Stimulated activated effector memory CD8-positive, alpha-beta T cell treated with anti-CD3 and anti-CD28 coated beads, Interleukin-12 subunit alpha, Interleukin-12 subunit beta, amount 100 ng/mL, for 72 hours (primary cell): ENCODE measurements around the gene PCGF1.

ENCODE experiments used
- ATAC-seq: fragments of 150-1000 bp; cut with Tn5 transposase; 2 replicates; pipeline ENCODE4 v1.10.0; 2021
- DNase-seq, 2 donors: peaks; one replicate each; pipeline ENCODE4 v3.0.0; 2021 to 2022; ENCODE audit warnings: low spot score in 2 of 2
- H3K27ac Mint-ChIP-seq: one replicate; pipeline ENCODE4 v1.8.0; 2022; ENCODE audit warnings: mild to moderate bottlenecking, mixed read lengths
- H3K36me3 Mint-ChIP-seq: one replicate; pipeline ENCODE4 v1.8.0; 2022; ENCODE audit warnings: mild to moderate bottlenecking, mixed read lengths
- H3K4me1 Mint-ChIP-seq: one replicate; pipeline ENCODE4 v1.8.0; 2022; ENCODE audit warnings: mixed read lengths
- H3K4me3 Mint-ChIP-seq: one replicate; pipeline ENCODE4 v1.8.0; 2022; ENCODE audit warnings: mild to moderate bottlenecking, mixed read lengths
- H3K9me3 Mint-ChIP-seq: one replicate; pipeline ENCODE4 v1.8.0; 2022; ENCODE audit warnings: mixed read lengths

PCGF1 gene

GRCh38 chr2:74507145-74507925 lies at the start of gene PCGF1:
Gene PCGF1, minus strand, starts transcription at chr2:74507695. Its CDS starts 27 bp downstream, at chr2:74507668.
- Mint-ChIP-seq H3K27ac (peak within 1 kb of the TSS; percentile 99), H3K4me1 (peaks cover 62% of the 10 kb centered on the region), H3K4me3 (peak within 1 kb of the TSS; percentile 91), H3K9me3 (no peaks in the 10 kb centered on the region), H3K36me3 (peaks cover 40% of the 10 kb centered on the region)
- ATAC-seq: peak; percentile 93
- peak; percentile 97 to 100 for DNase-seq

GRCh38 chr2:74556831-74557370 lies 49.4 kb upstream of the PCGF1 start:
- no peak overlapping the region for H3K27ac Mint-ChIP-seq
- peaks cover 43% of the 10 kb centered on the region for H3K4me1 Mint-ChIP-seq
- ATAC-seq (no peak), DNase-seq (no peak)
- no peaks in the 10 kb centered on the region for H3K9me3 Mint-ChIP-seq
- peak overlapping the region; percentile 84 for H3K4me3 Mint-ChIP-seq
- peaks cover 36% of the 10 kb centered on the region for H3K36me3 Mint-ChIP-seq

GRCh38 chr2:74556159-74556558 lies 48.7 kb upstream of the PCGF1 start:
- ATAC-seq: no peak

DNA sequence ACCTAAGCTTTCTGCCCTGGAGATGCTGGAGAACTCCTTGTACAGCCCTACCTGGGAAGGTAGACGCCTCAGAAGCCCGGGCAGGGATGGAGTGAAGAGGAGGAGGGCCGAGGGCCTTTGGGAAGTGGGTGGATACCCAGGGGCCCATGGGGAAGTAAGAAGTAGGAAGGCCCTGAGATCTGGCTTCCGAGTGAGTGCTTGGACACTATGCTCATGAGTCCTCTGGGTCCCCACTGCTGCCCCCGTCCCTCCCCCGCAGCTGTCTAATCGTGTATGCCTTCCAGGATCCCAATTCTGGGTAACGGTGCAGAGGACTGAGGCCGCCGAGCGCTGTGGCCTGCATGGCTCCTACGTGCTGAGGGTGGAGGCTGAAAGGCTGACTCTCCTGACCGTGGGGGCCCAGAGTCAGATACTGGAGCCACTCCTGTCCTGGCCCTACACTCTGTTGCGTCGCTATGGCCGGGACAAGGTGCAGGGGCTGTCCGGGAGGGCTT lies 48.2 kb upstream of the PCGF1 start:
- Mint-ChIP-seq H3K36me3 (peaks cover 36% of the 10 kb centered on the region), H3K4me1 (peaks cover 37% of the 10 kb centered on the region), H3K9me3 (no peaks in the 10 kb centered on the region), H3K4me3 (peak overlapping the region; percentile 84), H3K27ac (peak overlapping the region; percentile 93)
- DNase-seq (no peak), ATAC-seq (no peak)

More at GRCh38 chr2:74556159-74556558, 48.7 kb upstream of the PCGF1 start:
- no peak overlapping the region for H3K27ac Mint-ChIP-seq
- peaks cover 36% of the 10 kb centered on the region for H3K36me3 Mint-ChIP-seq
- no peaks in the 10 kb centered on the region for H3K9me3 Mint-ChIP-seq
- peaks cover 39% of the 10 kb centered on the region for H3K4me1 Mint-ChIP-seq
- no peak for DNase-seq
- H3K4me3 Mint-ChIP-seq: peak overlapping the region; percentile 84

DNA sequence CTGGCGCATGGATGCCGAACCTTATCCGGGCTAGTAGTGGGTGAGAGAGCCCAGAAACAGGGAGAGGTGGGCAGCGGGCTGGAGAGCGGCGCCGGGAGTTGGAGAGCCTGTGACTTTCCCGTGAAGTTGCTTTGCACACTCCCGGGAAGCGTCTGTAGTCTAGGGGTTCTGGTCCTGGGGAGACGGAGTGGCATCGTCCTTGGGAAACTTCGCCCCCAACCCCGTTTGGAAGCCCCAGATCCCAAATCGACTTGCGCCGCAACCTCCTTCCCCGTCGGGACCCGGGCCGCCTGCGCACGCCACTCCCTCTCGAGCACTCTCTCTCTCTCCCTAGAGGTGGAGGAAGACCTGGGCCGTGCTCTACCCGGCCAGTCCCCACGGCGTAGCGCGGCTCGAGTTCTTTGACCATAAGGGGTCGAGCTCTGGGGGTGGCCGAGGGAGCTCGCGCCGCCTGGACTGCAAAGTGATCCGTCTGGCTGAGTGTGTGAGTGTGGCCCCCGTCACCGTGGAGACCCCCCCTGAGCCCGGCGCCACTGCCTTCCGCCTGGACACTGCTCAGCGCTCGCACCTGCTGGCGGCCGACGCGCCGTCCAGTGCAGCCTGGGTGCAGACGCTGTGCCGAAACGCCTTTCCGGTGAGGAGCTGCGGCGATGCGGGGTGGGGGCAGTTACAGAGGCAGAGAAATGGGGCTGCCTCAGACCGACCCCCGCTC lies 47.5 kb upstream of the PCGF1 start:
- Mint-ChIP-seq H3K4me3 (peak overlapping the region; percentile 84), H3K27ac (peak overlapping the region; percentile 93), H3K4me1 (peaks cover 33% of the 10 kb centered on the region), H3K9me3 (no peaks in the 10 kb centered on the region), H3K36me3 (peaks cover 36% of the 10 kb centered on the region)
- DNase-seq (peak in 1 of 2 donors; percentile 74), ATAC-seq (peak; percentile 67)

DNA sequence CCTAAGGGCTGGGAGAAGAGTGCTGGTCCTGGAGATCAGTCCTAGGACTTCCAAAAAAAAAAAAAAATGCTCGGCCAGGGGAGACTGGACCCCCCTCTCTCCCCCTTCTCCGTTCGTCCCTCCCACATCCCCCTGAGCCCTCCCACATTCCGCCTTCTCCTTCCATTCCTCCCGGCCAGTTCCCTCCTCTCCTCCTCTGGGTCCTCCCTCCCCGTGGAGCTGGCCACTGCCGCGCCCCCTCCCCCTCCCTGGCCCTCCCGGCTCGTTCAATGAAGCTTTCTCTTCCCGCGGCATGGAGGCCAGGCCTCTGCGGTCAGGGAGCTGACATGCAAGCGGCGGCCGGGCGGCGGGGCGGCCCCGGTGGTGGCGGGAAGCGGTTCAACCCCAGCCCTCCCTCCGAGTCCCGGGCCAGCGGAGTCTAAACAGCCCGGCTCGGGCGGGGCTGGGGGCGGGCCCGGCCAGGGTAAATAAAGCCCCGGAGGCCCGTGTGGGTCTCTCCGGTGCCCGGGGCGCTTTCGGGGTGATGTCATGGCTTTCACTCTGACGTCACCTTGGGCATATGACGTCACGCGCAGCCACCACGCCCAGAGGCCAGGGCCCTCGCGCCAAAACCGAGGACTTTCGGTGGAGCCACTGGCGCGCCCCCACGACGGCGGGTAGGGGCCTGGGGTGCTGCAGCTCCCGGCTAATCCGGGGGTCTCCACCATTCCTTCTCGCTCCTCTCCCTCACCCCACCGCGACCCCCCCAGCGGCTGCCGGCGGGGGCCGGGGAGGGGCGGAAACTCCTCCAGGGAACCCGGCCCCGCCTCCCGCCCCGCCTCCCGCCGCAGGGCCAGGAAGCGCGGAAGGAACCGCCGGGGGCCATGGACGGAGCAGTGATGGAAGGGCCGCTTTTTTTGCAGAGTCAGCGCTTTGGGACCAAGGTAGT lies 46.7 kb upstream of the PCGF1 start, which contains the start of the genes DOK1 and LOXL3:
DOK1 (plus strand) TSS at position 829 of the 928 bp plus-strand sequence; CDS start at position 864, 35 bp downstream.
LOXL3 (minus strand) TSS at position 51 of the 928 bp plus-strand sequence. CDS start 1,308 bp downstream, outside the sequence.
- DNase-seq: peak; percentile 88 to 97
- ATAC-seq: peak; percentile 83
- Mint-ChIP-seq H3K9me3 (no peaks in the 10 kb centered on the region), H3K4me1 (peaks cover 39% of the 10 kb centered on the region), H3K4me3 (peak within 1 kb of the TSS; percentile 84), H3K36me3 (peaks cover 36% of the 10 kb centered on the region), H3K27ac (peak within 1 kb of the TSS; percentile 93)

- Mint-ChIP-seq H3K4me1 (peaks cover 42% of the 10 kb centered on the region), H3K4me3 (peak overlapping the region; percentile 84), H3K27ac (peak overlapping the region; percentile 93), H3K9me3 (no peaks in the 10 kb centered on the region), H3K36me3 (peaks cover 36% of the 10 kb centered on the region)
- no peak for ATAC-seq
- no peak for DNase-seq
Measured at GRCh38 chr2:74552914-74553811, 45.7 kb upstream of the PCGF1 start.

DNA sequence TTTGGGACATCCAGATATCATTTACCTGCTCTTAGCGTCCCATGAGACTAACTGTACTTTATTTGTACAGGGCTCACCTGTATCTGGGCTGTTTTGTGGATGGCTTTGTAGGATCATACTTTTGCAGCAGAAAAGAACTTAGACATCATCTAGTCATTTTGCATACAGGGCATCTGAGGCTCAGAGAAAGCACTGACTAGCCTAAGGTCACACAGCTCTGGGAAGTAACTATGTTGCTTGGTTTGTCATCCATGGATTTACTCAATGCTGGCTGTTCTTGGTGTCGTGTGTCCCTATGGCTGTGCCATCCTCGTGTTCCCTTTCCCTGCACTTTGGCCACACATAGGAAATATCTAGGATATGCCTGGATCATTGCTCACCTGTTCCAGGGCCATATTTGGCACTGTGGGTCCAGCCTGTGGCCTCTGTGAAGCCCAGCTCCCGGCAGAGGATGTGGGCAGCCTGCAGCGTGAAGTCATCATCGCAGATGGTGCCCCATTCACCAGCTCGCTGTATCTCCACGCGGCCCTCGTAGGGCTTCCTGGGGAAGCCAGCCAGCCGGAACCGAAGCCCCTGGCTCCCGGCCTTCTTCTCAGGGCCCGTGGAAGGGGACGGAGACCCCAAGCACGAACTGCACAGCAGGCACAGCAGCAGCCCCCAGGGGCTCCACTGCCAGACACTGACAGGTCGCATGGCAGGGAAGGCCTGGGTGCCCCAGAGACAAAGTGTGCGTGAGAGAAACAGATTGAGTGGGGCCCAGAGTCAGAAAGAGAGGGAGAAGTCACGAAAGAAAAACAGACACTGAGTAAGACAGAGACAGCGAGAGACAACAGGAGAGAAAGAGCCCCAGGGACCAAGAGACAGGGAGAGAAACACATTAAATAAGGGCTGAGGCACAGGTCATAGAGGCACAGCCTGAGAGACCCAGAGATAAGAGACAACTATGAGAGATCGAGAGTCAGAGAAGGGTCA lies 44.7 kb upstream of the PCGF1 start:
- no peak for DNase-seq
- ATAC-seq: no peak
- peaks cover 44% of the 10 kb centered on the region for H3K4me1 Mint-ChIP-seq
- H3K4me3 Mint-ChIP-seq: peak overlapping the region; percentile 84
- no peaks in the 10 kb centered on the region for H3K9me3 Mint-ChIP-seq
- H3K36me3 Mint-ChIP-seq: peaks cover 33% of the 10 kb centered on the region
- peak overlapping the region; percentile 32 for H3K27ac Mint-ChIP-seq

GRCh38 chr2:74551530-74551929 lies 44.0 kb upstream of the PCGF1 start:
- Mint-ChIP-seq H3K9me3 (no peaks in the 10 kb centered on the region), H3K27ac (no peak overlapping the region)
- no peak for ATAC-seq

DNA sequence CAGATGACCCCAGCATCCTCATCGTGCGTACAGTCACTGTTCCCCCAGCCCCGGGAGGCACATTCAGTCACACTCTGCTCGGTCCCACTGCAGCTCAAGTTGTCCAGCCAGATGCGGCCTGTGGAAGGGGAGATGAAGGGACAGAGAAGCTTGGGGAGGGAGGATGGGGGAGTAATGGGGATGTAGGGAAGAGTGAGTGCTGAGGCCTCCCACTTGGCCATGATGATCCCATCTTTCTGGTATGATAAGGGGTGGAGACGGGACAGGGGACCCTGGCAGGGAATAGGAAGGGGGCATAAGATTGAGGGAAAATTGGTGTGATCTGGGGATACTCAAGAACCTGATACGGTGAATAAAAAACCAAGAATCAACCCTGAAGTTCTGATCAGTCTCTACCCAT lies 42.7 kb upstream of the PCGF1 start:
- no peaks in the 10 kb centered on the region for H3K9me3 Mint-ChIP-seq
- H3K36me3 Mint-ChIP-seq: peaks cover 19% of the 10 kb centered on the region
- H3K4me3 Mint-ChIP-seq: peak overlapping the region; percentile 65
- ATAC-seq (no peak), DNase-seq (no peak)
- peaks cover 32% of the 10 kb centered on the region for H3K4me1 Mint-ChIP-seq
- no peak overlapping the region for H3K27ac Mint-ChIP-seq

More at GRCh38 chr2:74551530-74551929, 44.0 kb upstream of the PCGF1 start:
- peaks cover 26% of the 10 kb centered on the region for H3K36me3 Mint-ChIP-seq
- peaks cover 44% of the 10 kb centered on the region for H3K4me1 Mint-ChIP-seq
- no peak for DNase-seq
- H3K4me3 Mint-ChIP-seq: no peak overlapping the region

- Mint-ChIP-seq H3K4me1 (peaks cover 29% of the 10 kb centered on the region), H3K9me3 (no peaks in the 10 kb centered on the region), H3K27ac (no peak overlapping the region), H3K36me3 (peaks cover 9% of the 10 kb centered on the region), H3K4me3 (peak overlapping the region; percentile 65)
- ATAC-seq (peak; percentile 68), DNase-seq (no peak)
Measured at GRCh38 chr2:74548900-74549826, 41.7 kb upstream of the PCGF1 start.
